Fibroblast of lung (primary cell): ENCODE measurements around the gene TMEM14A. TPM values are rescaled to one million over a fixed set of nuclear protein-coding genes. Genes with fewer than 3 reads are reported as not detected.

Source experiments
- DNase-seq, 2 donors: peaks; one replicate each; pipeline versions ENCODE4 v3.0.0 to v3.0.0-alpha.2; 2010; ENCODE audit warnings: low read depth in 2 of 2
- H2AFZ ChIP-seq: 2 replicates; pipeline ENCODE4 v1.5.1; 2012; ENCODE audit warnings: low read length, control low read depth, inconsistent platforms
- H3K27ac ChIP-seq: 2 replicates; pipeline ENCODE4 v1.5.1; 2011; ENCODE audit warnings: low read length, control low read depth; ENCODE audit not compliant: insufficient read depth
- H3K27me3 ChIP-seq: 2 replicates; pipeline ENCODE4 v1.5.1; 2011; ENCODE audit warnings: mild to moderate bottlenecking, low read length; ENCODE audit not compliant: control insufficient read depth, insufficient read depth
- H3K36me3 ChIP-seq: 2 replicates; pipeline ENCODE4 v1.5.1; 2011; ENCODE audit warnings: low read length; ENCODE audit not compliant: control insufficient read depth, insufficient read depth
- H3K4me1 ChIP-seq: 2 replicates; pipeline ENCODE4 v1.5.1; 2011; ENCODE audit warnings: low read length; ENCODE audit not compliant: control insufficient read depth, insufficient read depth; ENCODE audit errors: extremely low read depth
- H3K4me2 ChIP-seq: 2 replicates; pipeline ENCODE4 v1.5.1; 2011; ENCODE audit warnings: low read length, control low read depth; ENCODE audit not compliant: insufficient read depth; ENCODE audit errors: extremely low read depth
- H3K4me3 ChIP-seq, 4 experiments: fragments of 200-600 bp in 1 of 4; sonication (generic) in 1 of 4; replicated peaks in 1 of 4; 2 replicates each; pipeline ENCODE4 v1.5.1; 2011 to 2016; ENCODE audit warnings: low read length in 4 of 4, low read depth in 3 of 4, mild to moderate bottlenecking in 3 of 4, control low read depth in 2 of 4, inconsistent platforms in 1 of 4, mixed read lengths in 1 of 4; ENCODE audit not compliant: insufficient read depth in 1 of 4; ENCODE audit errors: control extremely low read depth in 1 of 4
- H3K79me2 ChIP-seq: 2 replicates; pipeline ENCODE4 v1.5.1; 2012; ENCODE audit warnings: mild to moderate bottlenecking, low read length, inconsistent platforms; ENCODE audit not compliant: control insufficient read depth, insufficient read depth
- H3K9ac ChIP-seq: 2 replicates; pipeline ENCODE4 v1.5.1; 2011; ENCODE audit warnings: mild to moderate bottlenecking, low read length, control low read depth; ENCODE audit not compliant: insufficient read depth
- H3K9me3 ChIP-seq: 2 replicates; pipeline ENCODE4 v1.5.1; 2012; ENCODE audit warnings: low read depth, low read length; ENCODE audit not compliant: control insufficient read depth, insufficient read depth
- H4K20me1 ChIP-seq: 2 replicates; pipeline ENCODE4 v1.5.1; 2011; ENCODE audit warnings: low read length; ENCODE audit not compliant: control insufficient read depth, insufficient read depth; ENCODE audit errors: extremely low read depth
- EZH2 ChIP-seq: IDR thresholded peaks from 2 replicates; pipeline ENCODE4 v1.5.1; 2012; ENCODE audit warnings: low read length, control low read depth, mild to moderate bottlenecking; ENCODE audit errors: missing control alignments
- polyA plus RNA-seq, 2 donors: library from polyadenylated mRNA; depleted of rRNA in 1 of 2; stranded (reverse) in 1 of 2; unstranded in 1 of 2; fragments of >200 nt; gene quantifications; 2 replicates each; pipeline ENCODE4 v1.2.1, GENCODE V29; 2011 to 2012; ENCODE audit warnings: missing spikeins in 1 of 2
- total RNA-seq: library from RNA; depleted of rRNA; stranded (reverse); fragments of >200 nt; gene quantifications from 2 replicates; pipeline ENCODE4 v1.2.1, GENCODE V29; 2014
- TF ChIP-seq, protein P1 (sequence below), 2 donors: IDR thresholded peaks in 1 of 2; conservative IDR thresholded peaks in 1 of 2; 1 replicate in 1 of 2; 2 replicates in 1 of 2; pipeline ENCODE4 v1.5.1; 2011 to 2012; ENCODE audit warnings: low read length in 2 of 2, control low read depth in 1 of 2, inconsistent platforms in 1 of 2, low read depth in 1 of 2, mild to moderate bottlenecking in 1 of 2

Gene TMEM14A
- total and polyA plus RNA-seq, 2 donors (not counting 1 experiment from before 2014, with no cell fraction given), result 38.3 to 49.0 TPM

DNA sequence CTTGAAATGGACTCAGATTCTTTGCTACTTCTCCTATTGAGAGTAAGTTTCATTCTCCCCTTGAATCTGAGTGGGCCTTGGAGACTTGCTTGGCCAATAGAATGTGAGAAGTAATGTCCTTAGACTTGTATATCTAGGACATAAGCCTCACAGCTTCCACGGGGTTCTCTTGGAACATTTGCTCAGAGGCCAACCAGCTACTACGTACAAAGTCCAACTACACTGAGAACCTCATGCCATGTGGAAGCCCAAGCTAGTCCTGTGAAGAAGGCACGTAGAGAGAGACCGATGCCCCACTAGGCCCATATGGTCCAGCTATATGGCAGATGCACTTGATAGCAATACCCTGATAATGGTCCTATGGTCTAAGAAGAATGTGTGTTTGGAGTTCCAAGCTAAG is 22.9 kb downstream of the TMEM14A start:
- Histone ChIP-seq H3K4me2 (no peak overlapping the region), H2AFZ (no peak overlapping the region), H3K9me3 (no peaks in the 10 kb centered on the region), H3K4me1 (no peaks in the 10 kb centered on the region), H3K9ac (no peak overlapping the region), H3K27ac (no peak overlapping the region), H3K4me3 (no peak overlapping the region), H3K36me3 (no peaks in the 10 kb centered on the region), H3K79me2 (no peaks in the 10 kb centered on the region), H4K20me1 (no peaks in the 10 kb centered on the region), H3K27me3 (no peaks in the 10 kb centered on the region)
- DNase-seq, result no peak
- TF ChIP-seq, protein P1, sequence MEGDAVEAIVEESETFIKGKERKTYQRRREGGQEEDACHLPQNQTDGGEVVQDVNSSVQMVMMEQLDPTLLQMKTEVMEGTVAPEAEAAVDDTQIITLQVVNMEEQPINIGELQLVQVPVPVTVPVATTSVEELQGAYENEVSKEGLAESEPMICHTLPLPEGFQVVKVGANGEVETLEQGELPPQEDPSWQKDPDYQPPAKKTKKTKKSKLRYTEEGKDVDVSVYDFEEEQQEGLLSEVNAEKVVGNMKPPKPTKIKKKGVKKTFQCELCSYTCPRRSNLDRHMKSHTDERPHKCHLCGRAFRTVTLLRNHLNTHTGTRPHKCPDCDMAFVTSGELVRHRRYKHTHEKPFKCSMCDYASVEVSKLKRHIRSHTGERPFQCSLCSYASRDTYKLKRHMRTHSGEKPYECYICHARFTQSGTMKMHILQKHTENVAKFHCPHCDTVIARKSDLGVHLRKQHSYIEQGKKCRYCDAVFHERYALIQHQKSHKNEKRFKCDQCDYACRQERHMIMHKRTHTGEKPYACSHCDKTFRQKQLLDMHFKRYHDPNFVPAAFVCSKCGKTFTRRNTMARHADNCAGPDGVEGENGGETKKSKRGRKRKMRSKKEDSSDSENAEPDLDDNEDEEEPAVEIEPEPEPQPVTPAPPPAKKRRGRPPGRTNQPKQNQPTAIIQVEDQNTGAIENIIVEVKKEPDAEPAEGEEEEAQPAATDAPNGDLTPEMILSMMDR (conservative IDR thresholded peaks at IDR 0.05 in 1 of 2, IDR thresholded peaks at IDR 0.05 in 1 of 2; ENCODE audit: low read depth in 1 of 2, low read length in 2 of 2), result no peak
- TF ChIP-seq EZH2, result no peak

DNA sequence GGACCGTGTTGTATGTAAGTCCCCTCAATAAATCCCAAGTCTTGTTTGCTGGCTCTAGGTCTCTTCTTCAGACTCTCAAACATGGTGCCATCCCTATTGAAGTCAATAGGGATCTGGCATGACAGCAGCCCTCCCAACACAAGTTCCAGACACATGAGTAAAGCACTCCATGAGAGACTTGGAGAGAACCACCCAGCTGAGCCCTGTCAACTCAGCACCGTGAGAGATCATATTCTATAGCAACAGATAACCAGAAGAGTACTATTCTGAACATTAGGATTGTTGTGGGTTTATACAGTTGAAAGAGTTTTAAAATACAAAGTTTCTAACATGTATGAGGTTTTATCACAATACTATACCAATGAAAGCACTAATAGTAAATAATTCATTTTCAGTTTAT is 23.5 kb downstream of the TMEM14A start:
- Histone ChIP-seq H3K9me3 (no peaks in the 10 kb centered on the region), H3K9ac (no peak overlapping the region), H3K27ac (no peak overlapping the region), H3K4me2 (no peak overlapping the region), H3K36me3 (no peaks in the 10 kb centered on the region), H3K4me3 (no peak overlapping the region), H3K27me3 (no peaks in the 10 kb centered on the region), H2AFZ (no peak overlapping the region), H3K79me2 (no peaks in the 10 kb centered on the region), H3K4me1 (no peaks in the 10 kb centered on the region), H4K20me1 (no peaks in the 10 kb centered on the region)
- no peak for DNase-seq
- TF ChIP-seq EZH2, result no peak
- TF ChIP-seq, protein P1 (conservative IDR thresholded peaks at IDR 0.05 in 1 of 2, IDR thresholded peaks at IDR 0.05 in 1 of 2; ENCODE audit: low read depth in 1 of 2, low read length in 2 of 2), result no peak

DNA sequence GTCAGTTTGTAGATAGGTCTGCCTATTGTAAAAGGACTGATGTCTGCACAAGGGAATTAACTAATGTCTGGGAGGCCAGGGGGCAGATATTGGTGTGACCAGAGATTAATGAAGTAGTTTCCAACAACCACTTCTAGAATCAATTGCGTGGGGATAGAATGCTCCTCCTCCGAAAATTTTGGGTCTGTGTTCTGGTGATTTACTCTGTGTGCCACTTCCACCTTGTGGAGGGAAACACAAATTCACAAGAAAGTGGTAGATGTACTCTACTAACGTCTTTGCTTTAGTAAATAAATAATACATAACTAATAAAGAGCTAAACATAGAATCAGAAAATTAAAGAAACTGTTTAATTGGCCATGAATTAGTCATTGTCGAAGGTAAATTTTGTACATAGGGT is 25.5 kb downstream of the TMEM14A start:
- Histone ChIP-seq H3K4me3 (no peak overlapping the region), H3K79me2 (no peaks in the 10 kb centered on the region), H3K27me3 (no peaks in the 10 kb centered on the region), H3K9me3 (no peaks in the 10 kb centered on the region), H3K27ac (no peak overlapping the region), H2AFZ (no peak overlapping the region), H3K4me2 (no peak overlapping the region), H4K20me1 (no peaks in the 10 kb centered on the region), H3K9ac (no peak overlapping the region), H3K4me1 (no peaks in the 10 kb centered on the region), H3K36me3 (no peaks in the 10 kb centered on the region)
- no peak for TF ChIP-seq EZH2
- TF ChIP-seq, protein P1 (conservative IDR thresholded peaks at IDR 0.05 in 1 of 2, IDR thresholded peaks at IDR 0.05 in 1 of 2; ENCODE audit: low read depth in 1 of 2, low read length in 2 of 2), result no peak
- DNase-seq, result no peak
